ENCODE measurements around the gene TGM4.

DNA sequence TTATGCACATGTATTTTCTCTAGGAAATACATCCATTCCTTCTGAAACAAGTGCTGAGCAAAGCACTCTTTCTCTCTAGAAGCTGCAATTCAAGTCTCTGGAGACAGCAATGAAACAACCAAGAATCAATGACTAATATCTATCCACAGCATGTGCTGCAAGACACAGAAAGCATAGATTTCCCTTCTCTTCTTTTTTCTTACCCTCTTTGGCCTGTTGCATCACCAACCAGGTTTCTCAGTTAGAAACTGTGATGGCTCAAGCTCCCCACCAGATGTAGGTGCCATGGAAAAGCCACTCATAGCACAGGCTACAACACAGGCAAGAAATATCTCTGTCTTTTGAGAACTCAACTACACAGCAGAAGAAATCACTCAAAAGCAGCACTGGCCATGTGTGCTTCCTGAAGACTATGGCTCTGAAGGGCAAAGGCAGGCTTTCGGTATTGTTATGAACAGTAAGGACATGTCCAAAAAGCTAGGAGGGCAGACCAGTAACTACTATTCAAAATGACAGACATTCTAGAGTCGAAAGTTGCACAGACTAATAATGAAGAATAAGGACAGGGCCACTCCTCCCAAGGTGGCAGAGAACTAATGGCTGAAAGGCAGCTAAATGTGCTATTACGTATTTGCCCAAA lies 86.1 kb downstream of the TGM4 start:
- TF ChIP-seq KDM1A (IDR thresholded peaks at IDR 0.05; ENCODE audit: borderline replicate concordance) (no peak), SMC3 (IDR thresholded peaks at IDR 0.05; ENCODE audit: borderline replicate concordance, low read length) (no peak), SP1 (IDR thresholded peaks at IDR 0.05; ENCODE audit: low read depth, low read length) (no peak), ZNF274 (IDR thresholded peaks at IDR 0.05; ENCODE audit: insufficient read depth, insufficient read length) (no peak), NFIC (IDR thresholded peaks at IDR 0.05; ENCODE audit: low read depth, low read length) (no peak)
- TF ChIP-seq, protein P1, sequence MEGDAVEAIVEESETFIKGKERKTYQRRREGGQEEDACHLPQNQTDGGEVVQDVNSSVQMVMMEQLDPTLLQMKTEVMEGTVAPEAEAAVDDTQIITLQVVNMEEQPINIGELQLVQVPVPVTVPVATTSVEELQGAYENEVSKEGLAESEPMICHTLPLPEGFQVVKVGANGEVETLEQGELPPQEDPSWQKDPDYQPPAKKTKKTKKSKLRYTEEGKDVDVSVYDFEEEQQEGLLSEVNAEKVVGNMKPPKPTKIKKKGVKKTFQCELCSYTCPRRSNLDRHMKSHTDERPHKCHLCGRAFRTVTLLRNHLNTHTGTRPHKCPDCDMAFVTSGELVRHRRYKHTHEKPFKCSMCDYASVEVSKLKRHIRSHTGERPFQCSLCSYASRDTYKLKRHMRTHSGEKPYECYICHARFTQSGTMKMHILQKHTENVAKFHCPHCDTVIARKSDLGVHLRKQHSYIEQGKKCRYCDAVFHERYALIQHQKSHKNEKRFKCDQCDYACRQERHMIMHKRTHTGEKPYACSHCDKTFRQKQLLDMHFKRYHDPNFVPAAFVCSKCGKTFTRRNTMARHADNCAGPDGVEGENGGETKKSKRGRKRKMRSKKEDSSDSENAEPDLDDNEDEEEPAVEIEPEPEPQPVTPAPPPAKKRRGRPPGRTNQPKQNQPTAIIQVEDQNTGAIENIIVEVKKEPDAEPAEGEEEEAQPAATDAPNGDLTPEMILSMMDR (IDR thresholded peaks at IDR 0.05 in 2 of 3, conservative IDR thresholded peaks at IDR 0.05 in 1 of 3; ENCODE audit: control insufficient read depth in 2 of 3, extremely low read depth in 1 of 3, insufficient read depth in 1 of 3, low read depth in 3 of 3, low read length in 3 of 3), result no peak

Measured in GM12878 (cell line).